ENCODE measurements around the gene ZNF112. TPM values are rescaled to one million over a fixed set of nuclear protein-coding genes. Genes with fewer than 3 reads are reported as not detected.

Gene ZNF112
- total and polyA plus RNA-seq, 4 donors, result 0.47 to 2.0 (median 1.7) TPM

DNA sequence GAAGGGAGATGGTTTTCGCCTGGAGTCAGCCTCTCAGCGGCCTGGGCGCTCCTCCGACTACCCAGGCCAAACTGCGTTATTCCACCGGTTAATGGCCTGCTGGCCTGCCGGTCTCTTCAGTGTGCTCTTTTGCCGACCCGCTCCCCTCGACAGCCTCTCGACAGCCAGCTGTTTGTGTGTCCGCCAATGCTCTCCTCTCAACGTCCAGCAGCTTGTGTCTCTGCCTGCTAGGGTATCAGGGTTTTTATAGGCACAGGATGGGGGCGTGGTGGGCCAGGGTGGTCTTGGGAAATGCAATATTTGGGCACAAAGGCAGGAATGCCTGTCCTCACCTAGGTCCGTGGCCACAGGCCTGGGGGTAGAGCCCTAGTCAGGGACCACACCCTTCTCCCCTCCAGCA, 50.2 kb downstream of the ZNF112 start:
- TF ChIP-seq, protein P1, sequence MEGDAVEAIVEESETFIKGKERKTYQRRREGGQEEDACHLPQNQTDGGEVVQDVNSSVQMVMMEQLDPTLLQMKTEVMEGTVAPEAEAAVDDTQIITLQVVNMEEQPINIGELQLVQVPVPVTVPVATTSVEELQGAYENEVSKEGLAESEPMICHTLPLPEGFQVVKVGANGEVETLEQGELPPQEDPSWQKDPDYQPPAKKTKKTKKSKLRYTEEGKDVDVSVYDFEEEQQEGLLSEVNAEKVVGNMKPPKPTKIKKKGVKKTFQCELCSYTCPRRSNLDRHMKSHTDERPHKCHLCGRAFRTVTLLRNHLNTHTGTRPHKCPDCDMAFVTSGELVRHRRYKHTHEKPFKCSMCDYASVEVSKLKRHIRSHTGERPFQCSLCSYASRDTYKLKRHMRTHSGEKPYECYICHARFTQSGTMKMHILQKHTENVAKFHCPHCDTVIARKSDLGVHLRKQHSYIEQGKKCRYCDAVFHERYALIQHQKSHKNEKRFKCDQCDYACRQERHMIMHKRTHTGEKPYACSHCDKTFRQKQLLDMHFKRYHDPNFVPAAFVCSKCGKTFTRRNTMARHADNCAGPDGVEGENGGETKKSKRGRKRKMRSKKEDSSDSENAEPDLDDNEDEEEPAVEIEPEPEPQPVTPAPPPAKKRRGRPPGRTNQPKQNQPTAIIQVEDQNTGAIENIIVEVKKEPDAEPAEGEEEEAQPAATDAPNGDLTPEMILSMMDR (IDR thresholded peaks at IDR 0.05; ENCODE audit: low read depth, low read length, missing input control), result no peak
- WGBS, result 82% methylated on average over 15 of the region's 15 CpGs

DNA sequence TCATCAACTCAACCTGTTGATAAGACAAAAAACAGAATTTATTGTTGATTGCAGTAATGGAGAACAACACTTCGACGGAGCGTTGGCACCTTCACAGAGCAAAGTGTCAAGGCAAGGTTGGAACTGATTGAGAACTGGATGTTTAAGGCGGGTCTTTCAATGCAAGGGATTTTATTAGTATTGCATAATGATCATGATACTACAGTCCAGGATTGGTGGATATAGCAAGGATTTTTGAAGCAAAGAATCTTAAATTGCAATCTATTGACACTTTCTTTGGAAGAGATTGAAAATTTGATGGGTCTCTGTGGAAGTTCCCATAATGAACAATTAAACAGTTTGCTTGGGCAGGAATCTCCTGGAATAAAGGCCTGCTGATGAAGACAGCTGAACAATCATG, 51.0 kb downstream of the ZNF112 start:
- Histone ChIP-seq H3K4me1 (ENCODE audit: control insufficient read depth in 4 of 4, insufficient read depth in 4 of 4, low read length in 3 of 4) (peaks cover 3 to 14% (median 9%) of the 10 kb centered on the region in 4 donors), H3K36me3 (ENCODE audit: control insufficient read depth in 4 of 4, insufficient read depth in 3 of 4, low read depth in 1 of 4, low read length in 3 of 4) (peaks cover 4 to 11% (median 7%) of the 10 kb centered on the region in 4 donors), H3K4me3 (ENCODE audit: low read depth in 1 of 3, low read length in 3 of 3) (peak overlapping the region in 2 of 3 donors; percentile 94), H3K27me3 (ENCODE audit: control insufficient read depth in 4 of 4, insufficient read depth in 4 of 4, low read length in 3 of 4) (no peaks in the 10 kb centered on the region), H3K27ac (ENCODE audit: low read depth in 1 of 2, low read length in 2 of 2) (no peak overlapping the region), H3K9ac (ENCODE audit: low read depth in 1 of 2, low read length in 2 of 2) (no peak overlapping the region), H3K9me3 (ENCODE audit: control insufficient read depth in 4 of 4, low read length in 3 of 4) (peaks cover 10 to 29% (median 16%) of the 10 kb centered on the region in 4 donors)
- DNase-seq (ENCODE audit: low spot score), result no peak
- WGBS, result 89% methylated on average over 4 of the region's 4 CpGs
- no peak for TF ChIP-seq SP1 (IDR thresholded peaks at IDR 0.05)
- no peak for TF ChIP-seq YY1 (IDR thresholded peaks at IDR 0.05)
- no peak for TF ChIP-seq FOXA2 (IDR thresholded peaks at IDR 0.05)
- TF ChIP-seq, protein P2, sequence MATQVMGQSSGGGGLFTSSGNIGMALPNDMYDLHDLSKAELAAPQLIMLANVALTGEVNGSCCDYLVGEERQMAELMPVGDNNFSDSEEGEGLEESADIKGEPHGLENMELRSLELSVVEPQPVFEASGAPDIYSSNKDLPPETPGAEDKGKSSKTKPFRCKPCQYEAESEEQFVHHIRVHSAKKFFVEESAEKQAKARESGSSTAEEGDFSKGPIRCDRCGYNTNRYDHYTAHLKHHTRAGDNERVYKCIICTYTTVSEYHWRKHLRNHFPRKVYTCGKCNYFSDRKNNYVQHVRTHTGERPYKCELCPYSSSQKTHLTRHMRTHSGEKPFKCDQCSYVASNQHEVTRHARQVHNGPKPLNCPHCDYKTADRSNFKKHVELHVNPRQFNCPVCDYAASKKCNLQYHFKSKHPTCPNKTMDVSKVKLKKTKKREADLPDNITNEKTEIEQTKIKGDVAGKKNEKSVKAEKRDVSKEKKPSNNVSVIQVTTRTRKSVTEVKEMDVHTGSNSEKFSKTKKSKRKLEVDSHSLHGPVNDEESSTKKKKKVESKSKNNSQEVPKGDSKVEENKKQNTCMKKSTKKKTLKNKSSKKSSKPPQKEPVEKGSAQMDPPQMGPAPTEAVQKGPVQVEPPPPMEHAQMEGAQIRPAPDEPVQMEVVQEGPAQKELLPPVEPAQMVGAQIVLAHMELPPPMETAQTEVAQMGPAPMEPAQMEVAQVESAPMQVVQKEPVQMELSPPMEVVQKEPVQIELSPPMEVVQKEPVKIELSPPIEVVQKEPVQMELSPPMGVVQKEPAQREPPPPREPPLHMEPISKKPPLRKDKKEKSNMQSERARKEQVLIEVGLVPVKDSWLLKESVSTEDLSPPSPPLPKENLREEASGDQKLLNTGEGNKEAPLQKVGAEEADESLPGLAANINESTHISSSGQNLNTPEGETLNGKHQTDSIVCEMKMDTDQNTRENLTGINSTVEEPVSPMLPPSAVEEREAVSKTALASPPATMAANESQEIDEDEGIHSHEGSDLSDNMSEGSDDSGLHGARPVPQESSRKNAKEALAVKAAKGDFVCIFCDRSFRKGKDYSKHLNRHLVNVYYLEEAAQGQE (IDR thresholded peaks at IDR 0.05), result no peak
- TF ChIP-seq, protein P3, sequence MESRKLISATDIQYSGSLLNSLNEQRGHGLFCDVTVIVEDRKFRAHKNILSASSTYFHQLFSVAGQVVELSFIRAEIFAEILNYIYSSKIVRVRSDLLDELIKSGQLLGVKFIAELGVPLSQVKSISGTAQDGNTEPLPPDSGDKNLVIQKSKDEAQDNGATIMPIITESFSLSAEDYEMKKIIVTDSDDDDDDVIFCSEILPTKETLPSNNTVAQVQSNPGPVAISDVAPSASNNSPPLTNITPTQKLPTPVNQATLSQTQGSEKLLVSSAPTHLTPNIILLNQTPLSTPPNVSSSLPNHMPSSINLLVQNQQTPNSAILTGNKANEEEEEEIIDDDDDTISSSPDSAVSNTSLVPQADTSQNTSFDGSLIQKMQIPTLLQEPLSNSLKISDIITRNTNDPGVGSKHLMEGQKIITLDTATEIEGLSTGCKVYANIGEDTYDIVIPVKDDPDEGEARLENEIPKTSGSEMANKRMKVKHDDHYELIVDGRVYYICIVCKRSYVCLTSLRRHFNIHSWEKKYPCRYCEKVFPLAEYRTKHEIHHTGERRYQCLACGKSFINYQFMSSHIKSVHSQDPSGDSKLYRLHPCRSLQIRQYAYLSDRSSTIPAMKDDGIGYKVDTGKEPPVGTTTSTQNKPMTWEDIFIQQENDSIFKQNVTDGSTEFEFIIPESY (IDR thresholded peaks at IDR 0.05), result no peak
- TF ChIP-seq, protein P1 (IDR thresholded peaks at IDR 0.05; ENCODE audit: low read depth, low read length, missing input control), result no peak
- TF ChIP-seq EGR1 (IDR thresholded peaks at IDR 0.05; ENCODE audit: low read depth in 2 of 2), result no peak
- no peak for TF ChIP-seq HNF4A (conservative IDR thresholded peaks at IDR 0.05)
- TF ChIP-seq HNF4G (IDR thresholded peaks at IDR 0.05), result no peak
- TF ChIP-seq NR2F2 (IDR thresholded peaks at IDR 0.05), result no peak
- TF ChIP-seq, protein P4, sequence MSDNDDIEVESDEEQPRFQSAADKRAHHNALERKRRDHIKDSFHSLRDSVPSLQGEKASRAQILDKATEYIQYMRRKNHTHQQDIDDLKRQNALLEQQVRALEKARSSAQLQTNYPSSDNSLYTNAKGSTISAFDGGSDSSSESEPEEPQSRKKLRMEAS (IDR thresholded peaks at IDR 0.05), result no peak
- no peak for TF ChIP-seq RXRA (IDR thresholded peaks at IDR 0.05)
- TF ChIP-seq TAF1 (conservative IDR thresholded peaks at IDR 0.05), result no peak
- no peak for TF ChIP-seq GABPA (IDR thresholded peaks at IDR 0.05 in 1 of 2, conservative IDR thresholded peaks at IDR 0.05 in 1 of 2)
- TF ChIP-seq JUND (IDR thresholded peaks at IDR 0.05), result no peak
- no peak for TF ChIP-seq RAD21 (IDR thresholded peaks at IDR 0.05)
- TF ChIP-seq, protein P5, sequence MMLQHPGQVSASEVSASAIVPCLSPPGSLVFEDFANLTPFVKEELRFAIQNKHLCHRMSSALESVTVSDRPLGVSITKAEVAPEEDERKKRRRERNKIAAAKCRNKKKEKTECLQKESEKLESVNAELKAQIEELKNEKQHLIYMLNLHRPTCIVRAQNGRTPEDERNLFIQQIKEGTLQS (IDR thresholded peaks at IDR 0.05), result no peak

More for the DNA sequence above, 50.2 kb downstream of the ZNF112 start:
- H3K4me1 ChIP-seq (ENCODE audit: control insufficient read depth in 4 of 4, insufficient read depth in 4 of 4, low read length in 3 of 4), result peaks cover 3 to 14% (median 9%) of the 10 kb centered on the region in 4 donors
- no peak for DNase-seq (ENCODE audit: low spot score)
- peak overlapping the region in 2 of 3 donors; percentile 11 to 94 for H3K4me3 ChIP-seq (ENCODE audit: low read depth in 1 of 3, low read length in 3 of 3)
- H3K27me3 ChIP-seq (ENCODE audit: control insufficient read depth in 4 of 4, insufficient read depth in 4 of 4, low read length in 3 of 4), result no peaks in the 10 kb centered on the region
- peaks cover 10 to 27% (median 16%) of the 10 kb centered on the region in 4 donors for H3K9me3 ChIP-seq (ENCODE audit: control insufficient read depth in 4 of 4, low read length in 3 of 4)
- no peak overlapping the region for H3K9ac ChIP-seq (ENCODE audit: low read depth in 1 of 2, low read length in 2 of 2)
- peaks cover under 1 to 9% (median 4%) of the 10 kb centered on the region in 4 donors for H3K36me3 ChIP-seq (ENCODE audit: control insufficient read depth in 4 of 4, insufficient read depth in 3 of 4, low read depth in 1 of 4, low read length in 3 of 4)
- no peak overlapping the region for H3K27ac ChIP-seq (ENCODE audit: low read depth in 1 of 2, low read length in 2 of 2)
